Measurements from ENCODE around the gene CDK5RAP2.
A peak's percentile ranks its signal among the peaks of the same experiment; 100 is the strongest.
"Not testable (repeated sequence)": the region's sequence is repeated elsewhere in the genome, so short reads cannot be mapped to it uniquely, and the experiment has no call there.

The CDK5RAP2 gene

DNA sequence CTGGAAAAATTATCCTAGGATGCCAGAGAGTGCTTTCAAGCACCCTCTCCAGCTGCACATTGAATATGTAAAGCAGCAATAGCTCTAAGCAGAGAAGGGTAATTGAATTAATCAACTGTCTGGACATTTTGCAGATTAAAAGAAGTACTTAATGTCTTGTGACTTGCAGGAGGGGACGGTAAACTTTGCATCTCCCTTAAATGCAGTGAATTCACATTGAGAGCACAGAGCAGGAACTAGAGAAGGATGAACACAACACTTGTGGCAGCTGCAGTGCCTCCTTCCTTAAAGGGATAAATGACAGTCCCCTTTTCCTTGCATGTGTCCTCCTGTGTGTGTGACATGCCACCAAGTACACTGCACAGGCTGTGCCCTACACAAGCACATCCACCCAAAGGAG is 7.4 kb upstream of the CDK5RAP2 start:
- DNase-seq: no peak

DNA sequence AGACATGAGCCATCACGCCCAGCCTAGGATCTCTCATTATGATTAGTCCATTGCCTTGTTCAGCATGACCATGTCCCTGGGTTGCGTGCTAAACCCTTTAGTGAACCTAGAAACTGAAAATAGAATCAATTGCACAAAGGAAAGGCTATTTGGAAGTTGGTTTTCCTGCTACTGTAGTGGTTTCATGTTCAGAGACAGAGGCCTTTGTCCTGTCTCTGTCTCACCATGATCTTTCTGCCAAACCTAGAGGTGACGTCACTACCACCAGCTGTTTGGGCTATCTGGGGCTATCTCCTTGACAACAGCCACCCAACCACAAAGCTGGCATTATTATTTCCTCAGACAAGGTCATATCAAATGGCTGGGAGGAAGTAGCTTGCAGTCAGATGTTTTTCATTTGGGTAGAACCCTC is 4.0 kb upstream of the CDK5RAP2 start:
- DNase-seq: peak; percentile 39

DNA sequence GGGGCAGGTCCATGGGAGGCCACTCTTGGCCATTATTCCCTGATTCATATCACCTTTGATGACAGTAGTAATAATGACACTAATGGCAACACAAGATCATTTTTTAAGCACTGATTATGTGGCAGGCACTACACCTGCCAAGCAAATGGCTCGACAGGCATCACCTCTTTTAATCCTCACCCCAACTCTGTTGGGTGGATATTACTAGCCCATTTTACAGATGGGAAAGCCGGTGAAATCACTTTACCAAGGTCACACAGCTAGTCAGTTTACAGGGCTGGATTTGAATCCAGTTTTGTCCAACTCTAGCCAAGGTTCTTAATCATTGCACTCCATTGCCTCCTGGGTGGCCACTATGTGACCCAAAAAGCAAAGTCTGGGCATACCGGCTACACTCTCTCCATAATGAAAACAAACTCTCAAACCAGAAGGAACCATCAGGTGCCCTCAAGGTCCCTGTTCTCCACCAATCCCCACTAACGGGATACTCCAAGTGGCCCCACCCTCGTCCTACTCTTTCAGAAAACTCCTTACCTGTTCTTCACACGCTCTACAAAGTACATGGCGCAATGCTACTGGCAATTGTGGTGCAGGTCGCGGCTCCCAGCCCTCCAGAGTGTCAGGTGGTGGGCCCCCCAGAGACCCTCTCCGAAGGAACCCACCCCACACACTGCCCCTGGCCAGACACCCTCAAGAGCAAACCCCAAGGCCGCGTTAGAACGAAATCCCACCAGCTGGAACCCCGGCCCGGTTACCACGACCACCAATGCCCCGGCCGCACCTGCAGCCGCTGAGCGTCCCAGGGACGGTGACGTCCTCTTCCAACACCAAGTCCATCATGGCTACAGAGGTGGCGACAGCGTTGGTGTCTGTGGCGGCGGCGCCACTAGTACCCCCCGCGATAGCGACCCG is 572 bp downstream of the CDK5RAP2 start:
- DNase-seq: no peak

DNA sequence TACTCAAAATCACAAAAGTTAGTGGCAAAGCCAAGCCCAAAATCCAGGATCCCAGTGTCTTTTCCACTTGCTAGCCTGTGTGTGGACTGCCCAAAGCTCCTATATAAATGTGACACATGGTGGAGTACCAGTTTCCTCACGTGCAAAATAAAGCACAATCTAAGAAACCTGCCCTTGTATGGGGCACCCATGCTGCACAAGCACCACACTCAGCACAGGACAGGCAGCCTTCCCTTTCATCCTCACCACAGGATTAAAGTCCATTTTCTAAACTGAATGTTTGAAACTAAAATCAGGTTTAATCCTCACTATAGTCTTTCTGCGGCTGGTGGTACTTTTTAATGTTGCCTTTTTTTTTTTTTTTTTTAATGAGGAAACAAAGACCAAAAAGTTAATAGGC is 5.5 kb downstream of the CDK5RAP2 start:
- no peak for DNase-seq

DNA sequence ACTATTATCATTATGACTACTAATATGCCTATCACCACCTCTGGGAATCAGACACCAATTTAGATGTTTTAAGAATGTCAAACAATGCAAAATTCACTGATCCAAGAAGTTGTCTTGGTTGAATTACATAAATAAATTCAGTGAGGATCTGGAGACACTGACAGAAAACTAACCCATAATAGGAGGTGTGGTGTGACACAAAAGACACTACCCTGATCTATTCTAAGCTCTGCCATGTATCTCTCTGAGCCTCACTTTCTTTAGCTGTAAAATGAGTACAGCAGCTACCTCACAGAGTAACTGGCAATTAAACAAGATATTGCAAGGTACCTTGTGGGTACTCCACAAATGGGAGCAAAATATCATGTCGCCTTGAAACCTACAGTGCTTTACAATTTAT is 7.5 kb downstream of the CDK5RAP2 start:
- DNase-seq: no peak

DNA sequence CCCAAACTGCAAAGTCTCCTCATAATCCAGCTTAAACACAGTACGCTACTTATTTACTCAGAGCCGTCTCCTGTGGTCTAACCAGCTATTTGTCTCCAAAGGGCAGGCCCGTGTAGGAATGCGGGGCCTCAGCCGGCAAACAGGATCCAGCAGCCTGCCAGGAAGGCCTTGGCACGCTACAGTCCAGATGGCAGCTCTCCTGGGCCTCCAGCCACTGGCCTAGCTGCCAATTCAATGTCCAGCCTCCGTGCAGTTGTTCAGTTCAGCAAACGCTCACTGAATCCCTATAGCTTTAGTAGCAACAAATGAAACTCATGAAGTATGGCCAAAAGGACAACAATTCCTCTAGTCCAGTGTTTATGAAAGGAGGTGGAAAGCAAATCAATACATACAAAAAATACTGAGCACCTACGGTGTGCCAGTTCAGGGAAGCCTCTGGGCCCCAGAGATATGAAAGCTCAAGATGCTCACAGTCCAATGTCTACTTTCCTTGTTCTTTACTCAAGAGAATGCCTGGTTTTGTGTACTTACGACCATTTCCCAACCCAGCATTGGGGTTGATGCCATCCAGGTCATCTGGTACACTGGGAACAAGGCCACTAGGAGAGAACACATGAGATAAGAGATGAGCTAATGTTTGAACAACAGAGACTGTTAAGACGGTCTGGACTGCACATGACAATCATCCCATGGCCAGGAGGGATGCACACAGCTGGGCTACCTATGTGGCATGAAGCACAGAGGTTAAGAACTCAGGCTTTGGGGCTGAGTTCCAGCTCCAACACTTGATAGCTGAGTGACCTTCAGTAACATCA is 8.3 kb downstream of the CDK5RAP2 start:
- DNase-seq: no peak

DNA sequence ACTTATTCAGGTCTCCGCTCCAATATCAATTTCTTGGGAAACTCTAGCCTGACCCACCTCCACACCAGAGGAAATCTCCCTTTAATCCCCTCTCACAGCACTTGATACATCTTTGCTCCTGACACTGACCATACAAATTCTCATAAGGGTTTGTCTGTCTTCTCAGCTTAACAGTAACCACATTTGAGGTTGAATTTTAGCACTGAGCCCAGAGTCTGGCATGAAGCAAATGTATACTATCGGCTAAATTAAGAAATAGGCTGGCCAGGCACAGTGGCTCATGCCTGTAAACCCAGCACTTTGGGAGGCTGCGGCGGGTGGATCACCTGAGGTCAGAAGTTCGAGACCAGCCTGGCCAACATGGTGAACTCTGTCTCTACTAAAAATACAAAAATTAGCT is 9.7 kb downstream of the CDK5RAP2 start:
- no peak for DNase-seq

DNA sequence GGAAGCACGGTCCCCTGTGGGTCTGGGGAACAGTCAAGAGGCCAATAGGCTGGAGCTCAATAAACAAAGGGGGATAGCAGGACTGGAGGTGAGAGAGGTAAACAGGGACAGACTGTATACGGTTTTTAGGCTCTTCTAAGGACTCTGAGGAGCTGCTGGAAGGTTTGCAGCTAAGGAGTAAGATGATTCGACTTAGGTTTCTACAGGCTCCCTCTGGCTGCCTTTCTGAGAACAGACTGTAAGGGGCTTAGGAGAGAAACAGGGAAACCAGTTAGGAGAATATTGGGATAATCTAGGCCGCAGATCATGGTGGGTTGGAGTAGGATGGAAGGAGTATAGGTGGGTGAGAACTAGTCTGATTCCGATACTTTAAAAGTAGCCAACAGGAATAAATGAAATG is 10.4 kb downstream of the CDK5RAP2 start:
- no peak for DNase-seq

DNA sequence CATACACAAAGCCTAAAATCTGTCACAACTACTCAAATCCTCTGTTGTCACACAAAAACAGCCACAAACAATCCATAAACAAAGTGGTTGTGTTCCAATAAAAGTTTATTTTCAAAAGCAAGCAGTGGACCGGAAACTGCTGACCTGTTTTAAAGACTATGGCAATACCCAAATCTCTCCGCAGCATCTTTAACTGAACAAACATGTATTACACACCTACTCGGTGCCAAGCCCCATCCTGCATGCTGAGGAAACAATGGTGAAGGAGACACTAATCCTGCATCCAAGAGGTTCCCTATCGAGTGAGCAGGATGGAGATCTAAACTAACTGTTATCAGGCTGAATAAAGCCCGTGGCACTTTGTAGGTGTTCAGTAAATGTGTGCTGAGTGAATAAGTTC is 11.2 kb downstream of the CDK5RAP2 start:
- DNase-seq: no peak

DNA sequence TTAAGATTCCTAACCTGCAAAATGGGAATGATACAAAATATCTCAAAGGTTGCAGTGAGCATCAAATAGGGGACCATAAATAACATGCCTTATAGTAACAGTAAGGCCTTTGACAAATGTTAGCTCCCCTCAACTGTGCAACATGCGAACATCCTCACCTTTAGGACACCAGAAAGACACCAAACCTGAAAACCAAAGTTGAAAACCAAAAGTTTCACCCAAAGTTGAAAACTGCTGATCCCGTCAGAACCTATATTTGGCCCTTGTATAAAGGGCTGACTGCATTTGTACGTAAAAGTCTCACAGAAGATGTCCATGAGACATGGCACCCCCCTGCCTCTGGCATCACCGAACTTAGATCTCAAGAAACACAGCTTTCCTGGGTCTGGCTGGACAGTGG is 12.1 kb downstream of the CDK5RAP2 start:
- no peak for DNase-seq

DNA sequence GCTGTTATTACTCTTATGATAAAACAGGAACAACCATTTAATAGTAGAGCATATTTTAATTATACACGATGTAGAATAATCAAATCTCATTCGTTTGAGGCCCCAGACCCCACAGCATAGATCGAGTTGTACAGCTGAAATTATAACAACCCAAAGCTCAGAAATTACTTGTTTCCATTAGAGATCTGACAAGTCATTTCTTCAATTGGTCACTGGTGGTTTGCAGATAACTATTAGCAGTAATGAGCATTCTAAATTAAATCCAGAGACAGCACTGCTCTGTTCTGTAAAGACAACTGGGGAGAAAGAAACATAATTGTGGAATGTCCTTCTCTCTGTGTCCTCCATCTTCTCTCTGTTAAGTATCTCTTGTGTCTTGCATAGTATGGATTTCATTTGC is 12.9 kb downstream of the CDK5RAP2 start:
- DNase-seq: no peak

DNA sequence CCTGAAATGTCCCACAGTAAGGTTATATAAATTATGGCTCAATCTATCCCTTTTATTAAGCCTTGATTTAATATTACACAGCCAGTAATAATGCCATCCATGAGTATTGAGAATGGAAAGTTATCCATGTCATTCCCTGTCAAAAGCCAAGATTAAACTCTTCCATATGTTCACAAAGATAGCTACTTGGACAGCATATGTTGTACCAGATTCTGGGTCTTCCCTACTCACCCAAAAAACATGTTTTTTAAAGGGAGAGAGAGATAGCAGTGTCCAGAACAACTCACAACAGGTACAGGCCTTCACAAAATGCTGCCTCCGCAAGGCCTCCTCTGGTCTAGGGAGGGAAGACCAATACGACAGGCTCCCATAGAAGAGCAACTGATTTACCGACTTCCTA is 15.4 kb downstream of the CDK5RAP2 start:
- DNase-seq: no peak

DNA sequence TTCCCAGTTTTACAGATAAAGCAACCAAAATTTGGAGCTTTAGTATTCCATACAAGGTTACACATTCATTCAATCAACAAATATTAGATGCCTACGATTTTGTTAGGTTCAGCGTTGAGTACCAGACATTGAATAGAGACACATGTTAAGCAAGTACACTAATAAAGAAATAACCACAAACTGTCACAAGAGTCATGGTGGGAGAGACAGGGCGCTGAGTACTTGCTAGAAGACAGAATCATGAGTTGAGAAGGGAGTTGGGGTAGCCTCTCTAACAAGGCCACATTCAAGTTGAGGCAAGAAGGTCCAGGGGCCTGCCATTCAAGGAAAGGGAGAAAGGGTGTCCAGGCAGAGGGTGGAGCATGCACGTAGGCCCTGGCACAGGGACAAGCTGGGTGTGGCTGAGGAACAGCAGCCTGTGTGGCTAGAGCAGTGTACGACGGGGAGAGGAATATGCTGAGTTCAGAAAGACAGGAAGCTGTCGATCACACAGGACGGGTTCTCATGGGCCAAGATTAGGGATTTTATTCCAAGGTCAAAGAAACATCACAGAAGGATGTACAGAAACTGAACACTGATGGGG is 17.0 kb downstream of the CDK5RAP2 start:
- DNase-seq: no peak

DNA sequence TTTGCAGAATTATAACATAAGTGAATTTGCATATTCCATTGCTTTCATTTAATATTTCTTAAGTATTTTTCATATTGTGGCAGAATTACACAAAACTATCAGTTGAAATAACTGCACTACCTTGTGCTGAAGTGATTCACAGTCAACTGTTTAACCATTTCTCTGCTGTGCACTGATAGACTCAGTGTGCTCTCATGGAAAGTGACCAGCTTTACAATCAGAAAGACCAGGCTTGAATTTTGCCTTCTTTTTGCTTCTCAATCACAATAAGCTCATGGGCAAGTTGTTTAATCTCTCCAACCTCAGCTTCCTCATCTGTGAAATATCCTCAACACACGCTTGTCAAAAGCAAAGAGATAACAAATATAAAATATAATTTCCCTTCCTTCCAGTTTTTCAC is 18.3 kb downstream of the CDK5RAP2 start:
- DNase-seq: no peak

DNA sequence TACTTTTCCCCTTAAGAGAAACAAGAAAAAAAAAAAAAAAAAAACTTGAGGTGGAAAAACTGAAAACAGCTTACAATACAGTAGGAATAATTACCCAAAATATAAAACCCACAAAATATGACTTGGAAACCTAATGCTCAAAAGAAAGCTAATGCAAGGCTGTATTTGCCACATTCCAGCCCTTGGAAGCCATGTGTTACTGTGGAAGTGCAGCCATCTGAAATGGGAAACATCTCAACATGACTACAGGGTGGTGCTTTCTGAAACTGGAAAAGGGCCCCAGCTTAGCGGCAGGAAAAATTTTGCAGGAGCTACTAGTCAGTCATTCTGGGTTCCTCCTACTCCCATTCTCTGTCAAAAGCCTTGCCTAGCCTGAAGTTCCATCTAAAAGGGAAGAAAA is 20.4 kb downstream of the CDK5RAP2 start:
- DNase-seq: no peak

DNA sequence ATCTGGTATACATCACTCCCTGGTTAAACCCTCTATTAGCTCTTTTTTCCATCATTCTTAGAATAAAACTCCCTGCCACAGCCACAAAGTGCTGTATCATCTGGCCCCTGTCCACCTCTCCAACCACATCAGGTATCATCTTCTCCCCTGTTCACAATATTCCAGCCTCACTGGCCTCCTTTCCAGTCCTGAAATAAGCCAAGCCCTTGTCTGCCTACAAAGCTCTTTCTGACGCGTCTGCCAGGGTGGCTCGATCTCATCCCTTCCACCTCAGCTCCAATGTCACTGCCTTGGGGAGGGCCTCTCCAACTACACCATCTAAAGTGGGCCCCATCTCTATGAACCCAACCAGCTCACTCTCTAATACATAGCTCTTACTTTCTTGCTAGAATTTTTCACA is 21.5 kb downstream of the CDK5RAP2 start:
- DNase-seq: no peak

DNA sequence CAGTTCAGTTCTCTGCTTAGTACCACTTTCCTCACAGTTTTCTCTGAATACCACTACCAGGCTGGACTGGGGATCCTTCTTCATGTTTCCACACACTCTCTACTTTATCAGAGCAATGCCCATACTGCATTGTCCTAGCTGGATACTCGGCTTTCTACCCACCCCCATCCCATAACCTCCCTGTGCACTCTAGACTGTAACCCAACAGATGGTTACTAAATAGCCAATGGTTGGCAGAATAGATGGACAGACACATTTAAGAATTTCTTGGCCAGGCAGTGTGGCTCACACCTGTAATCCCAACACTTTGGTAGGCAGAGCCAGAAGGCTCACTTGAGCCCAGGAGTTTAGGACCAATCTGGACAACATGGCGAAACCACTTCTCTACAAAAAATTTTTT is 22.8 kb downstream of the CDK5RAP2 start:
- no peak for DNase-seq

DNA sequence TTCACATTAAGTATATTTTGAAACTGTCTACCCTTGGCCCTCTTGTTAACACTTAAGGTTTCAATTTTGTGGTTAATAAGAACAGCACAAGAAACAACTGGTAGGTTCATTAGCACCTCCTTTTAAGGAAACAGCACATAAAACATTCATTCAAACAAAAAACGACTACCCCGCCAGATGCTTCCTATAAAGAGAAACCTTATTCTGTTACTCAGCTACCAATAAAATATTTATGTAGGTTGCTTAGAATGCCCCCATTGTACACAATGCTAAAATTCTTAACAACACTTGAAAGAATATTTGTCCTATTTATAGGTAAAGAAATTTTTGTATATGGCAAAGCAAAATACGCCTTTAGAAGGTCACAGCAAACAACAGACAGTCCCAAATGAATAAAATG is 23.2 kb downstream of the CDK5RAP2 start:
- DNase-seq: no peak

DNA sequence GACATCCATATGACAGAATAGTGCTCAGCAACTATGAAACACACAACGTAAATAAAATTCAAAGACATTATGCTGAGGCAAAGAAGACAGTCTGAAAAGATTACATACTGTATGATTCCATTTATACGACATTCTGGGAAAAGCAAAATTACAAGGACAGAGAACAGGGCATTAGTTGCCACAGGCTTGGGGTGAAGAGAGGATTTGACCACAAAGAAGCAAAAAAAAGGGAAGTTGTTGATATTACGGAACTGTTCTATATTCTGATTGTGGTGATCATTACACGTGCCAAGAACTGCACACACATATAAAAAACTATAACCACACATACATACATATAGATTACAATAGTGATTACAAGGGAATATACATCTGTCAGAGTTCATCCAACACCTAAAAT is 24.1 kb downstream of the CDK5RAP2 start:
- no peak for DNase-seq

DNA sequence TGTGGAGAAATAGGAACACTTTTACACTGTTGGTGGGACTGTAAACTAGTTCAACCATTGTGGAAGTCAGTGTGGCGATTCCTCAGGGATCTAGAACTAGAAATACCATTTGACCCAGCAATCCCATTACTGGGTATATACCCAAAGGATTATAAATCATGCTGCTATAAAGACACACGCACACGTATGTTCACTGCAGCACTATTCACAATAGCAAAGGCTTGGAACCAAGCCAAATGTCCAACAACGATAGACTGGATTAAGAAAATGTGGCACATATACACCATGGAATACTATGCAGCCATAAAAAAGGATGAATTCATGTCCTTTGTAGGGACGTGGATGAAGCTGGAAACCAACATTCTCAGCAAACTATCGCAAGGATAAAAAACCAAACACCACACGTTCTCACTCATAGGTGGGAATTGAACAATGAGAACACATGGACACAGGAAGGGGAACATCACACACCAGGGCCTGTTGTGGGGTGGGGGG is 27.7 kb downstream of the CDK5RAP2 start:
- not testable (repeated sequence) for DNase-seq

DNA sequence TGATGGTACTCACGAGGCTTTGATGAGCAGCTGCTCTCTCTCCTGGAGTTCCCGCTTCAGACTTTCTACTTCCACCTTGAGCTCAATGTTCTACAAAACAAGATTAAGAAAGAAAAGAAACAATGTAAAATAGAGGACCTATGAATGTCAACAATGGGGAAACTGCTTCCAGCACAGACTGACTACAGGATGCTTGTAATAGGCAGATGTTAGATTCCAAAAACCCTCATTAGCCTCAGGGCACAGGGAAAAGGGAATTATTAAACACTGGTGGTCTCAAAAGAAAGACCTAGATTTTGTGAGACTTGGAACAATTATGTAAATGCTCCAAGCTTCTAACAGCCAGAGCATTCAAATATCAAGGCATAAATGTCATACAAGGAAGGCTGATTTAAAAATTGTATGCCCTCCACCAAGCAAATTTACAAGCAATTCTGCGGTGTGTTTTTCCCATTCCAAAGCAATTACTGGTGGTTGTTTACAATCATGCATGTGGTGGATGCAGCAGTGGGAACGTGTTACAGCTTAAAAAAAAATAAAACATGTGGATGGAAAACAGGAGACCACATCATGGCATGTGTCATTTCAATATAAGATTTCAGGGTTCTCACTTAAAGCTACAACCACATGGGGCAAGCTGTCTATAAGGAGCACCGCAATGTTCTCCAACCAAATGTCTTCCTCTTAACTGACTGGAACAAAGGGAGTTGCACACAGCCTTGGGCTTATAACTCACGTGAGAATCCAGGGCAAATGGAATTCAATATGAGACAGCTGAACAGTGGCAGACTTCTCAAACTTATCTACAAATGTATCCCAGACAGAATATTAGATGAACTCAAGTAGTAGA is 34.0 kb downstream of the CDK5RAP2 start:
- no peak for DNase-seq

DNA sequence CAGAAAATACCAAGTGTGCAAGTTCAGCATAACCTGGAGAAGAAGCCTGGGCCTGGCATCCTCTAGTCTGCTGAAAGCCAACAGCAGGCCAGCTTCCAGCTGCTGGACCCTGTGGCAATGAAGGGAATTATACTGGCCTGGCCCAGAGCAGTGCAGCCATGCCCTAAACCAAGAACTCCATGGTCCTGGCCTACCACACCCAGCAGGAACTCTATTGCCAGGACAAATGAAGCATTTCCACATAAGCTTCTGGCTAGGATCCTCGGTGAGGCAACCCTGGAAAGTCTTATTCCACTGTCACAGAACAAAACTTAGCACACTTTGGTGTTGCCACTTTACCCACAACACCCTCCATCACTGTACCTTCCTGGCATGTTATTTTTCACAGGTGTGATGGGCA is 35.5 kb downstream of the CDK5RAP2 start:
- DNase-seq: no peak

Data from COR-L47 (cell line).